Uterus (tissue), 4 donors: ENCODE results near the gene TAS2R7. TPM values are rescaled to one million over a fixed set of nuclear protein-coding genes. Genes with fewer than 3 reads are reported as not detected.

Experiments
- DNase-seq, 2 donors: peaks; one replicate each; pipeline ENCODE4 v3.0.0-alpha.2; 2019 to 2020
- H3K27ac ChIP-seq, 2 donors: fragments of 200-600 bp; sonication (generic); 1 replicate in 1 of 2; 2 replicates in 1 of 2; pipeline ENCODE4 v1.5.1; 2016 to 2018
- H3K27me3 ChIP-seq, 2 donors: fragments of 200-600 bp; sonication (generic); one replicate each; pipeline ENCODE4 v1.5.1; 2018 to 2019; ENCODE audit warnings: control low read depth in 1 of 2
- H3K36me3 ChIP-seq, 2 donors: fragments of 200-600 bp; sonication (generic); one replicate each; pipeline ENCODE4 v1.5.1; 2019; ENCODE audit warnings: control low read depth in 1 of 2
- H3K4me1 ChIP-seq, 2 donors: fragments of 200-600 bp; sonication (generic); one replicate each; pipeline ENCODE4 v1.5.1; 2018 to 2019; ENCODE audit warnings: control low read depth in 1 of 2
- H3K4me3 ChIP-seq, 2 donors: fragments of 200-600 bp; sonication (generic); 1 replicate in 1 of 2; 2 replicates in 1 of 2; pipeline ENCODE4 v1.5.1; 2018 to 2019; ENCODE audit warnings: mild to moderate bottlenecking in 1 of 2
- H3K9me3 ChIP-seq, 2 donors: fragments of 200-600 bp; sonication (generic); one replicate each; pipeline ENCODE4 v1.5.1; 2019; ENCODE audit warnings: control low read depth in 1 of 2
- POLR2A ChIP-seq, 2 donors: fragments of 450-650 bp; IDR thresholded peaks; one replicate each; pipeline ENCODE4 v1.6.1; 2016; ENCODE audit warnings: antibody characterized with exemption in 2 of 2, mild to moderate bottlenecking in 1 of 2, moderate library complexity in 1 of 2
- intact Hi-C: fragments of 100-400 bp; cut with DNase I; formaldehyde crosslinking; loops from one replicate; pipeline ENCODE4 v1.15.1; 2023; ENCODE audit warnings: low total_unique reads
- total RNA-seq, 4 donors: library from RNA; depleted of rRNA in 3 of 4; stranded (reverse); fragments of >200 nt in 3 of 4; gene quantifications; one replicate each; pipeline versions ENCODE4 v1.1.0 to v1.2.4, GENCODE V29; 2014 to 2023
- TF ChIP-seq, protein P1 (sequence below), 4 experiments: fragments of 200-600 bp in 2 of 4; fragments of 450-650 bp in 2 of 4; sonication (generic) in 2 of 4; IDR thresholded peaks; one replicate each; pipeline ENCODE4 v1.5.1; 2016 to 2019; ENCODE audit warnings: antibody characterized with exemption in 4 of 4, mild to moderate bottlenecking in 2 of 4, moderate library complexity in 1 of 4
- donor health status: DM: yes; HTN: yes; CAD: no.

The TAS2R7 gene
- total RNA-seq, 4 donors from 2014 or later = 0.28 TPM; not detected in 3

DNA sequence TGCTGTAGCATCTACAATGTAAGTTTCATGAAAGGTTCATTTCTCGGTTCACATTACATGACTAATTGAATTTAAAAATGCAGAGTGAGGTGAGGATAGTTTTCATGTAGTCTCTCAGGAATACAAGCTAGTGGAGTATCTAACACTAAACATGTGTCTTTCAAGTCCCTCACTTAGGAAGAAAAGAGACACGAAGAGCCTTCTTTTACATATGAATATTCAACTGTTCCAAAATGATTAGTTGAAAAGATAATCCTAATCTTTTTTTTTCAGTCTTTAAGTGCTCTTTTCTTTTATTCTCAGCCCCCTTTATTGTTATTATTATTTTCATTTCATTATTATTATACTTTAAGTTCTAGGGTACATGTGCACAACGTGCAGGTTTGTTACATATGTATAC lies 36.0 kb upstream of the TAS2R7 start:
- TF ChIP-seq, protein P1, sequence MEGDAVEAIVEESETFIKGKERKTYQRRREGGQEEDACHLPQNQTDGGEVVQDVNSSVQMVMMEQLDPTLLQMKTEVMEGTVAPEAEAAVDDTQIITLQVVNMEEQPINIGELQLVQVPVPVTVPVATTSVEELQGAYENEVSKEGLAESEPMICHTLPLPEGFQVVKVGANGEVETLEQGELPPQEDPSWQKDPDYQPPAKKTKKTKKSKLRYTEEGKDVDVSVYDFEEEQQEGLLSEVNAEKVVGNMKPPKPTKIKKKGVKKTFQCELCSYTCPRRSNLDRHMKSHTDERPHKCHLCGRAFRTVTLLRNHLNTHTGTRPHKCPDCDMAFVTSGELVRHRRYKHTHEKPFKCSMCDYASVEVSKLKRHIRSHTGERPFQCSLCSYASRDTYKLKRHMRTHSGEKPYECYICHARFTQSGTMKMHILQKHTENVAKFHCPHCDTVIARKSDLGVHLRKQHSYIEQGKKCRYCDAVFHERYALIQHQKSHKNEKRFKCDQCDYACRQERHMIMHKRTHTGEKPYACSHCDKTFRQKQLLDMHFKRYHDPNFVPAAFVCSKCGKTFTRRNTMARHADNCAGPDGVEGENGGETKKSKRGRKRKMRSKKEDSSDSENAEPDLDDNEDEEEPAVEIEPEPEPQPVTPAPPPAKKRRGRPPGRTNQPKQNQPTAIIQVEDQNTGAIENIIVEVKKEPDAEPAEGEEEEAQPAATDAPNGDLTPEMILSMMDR (IDR thresholded peaks at IDR 0.05) = no peak
- no peak for TF ChIP-seq POLR2A (IDR thresholded peaks at IDR 0.05)
- intact Hi-C loops = no loop called here
- no peaks in the 10 kb centered on the region for H3K27me3 ChIP-seq
- DNase-seq = no peak
- H3K27ac ChIP-seq = no peak overlapping the region
- no peak overlapping the region for H3K4me3 ChIP-seq
- no peaks in the 10 kb centered on the region for H3K9me3 ChIP-seq
- no peaks in the 10 kb centered on the region for H3K4me1 ChIP-seq
- H3K36me3 ChIP-seq = no peaks in the 10 kb centered on the region

DNA sequence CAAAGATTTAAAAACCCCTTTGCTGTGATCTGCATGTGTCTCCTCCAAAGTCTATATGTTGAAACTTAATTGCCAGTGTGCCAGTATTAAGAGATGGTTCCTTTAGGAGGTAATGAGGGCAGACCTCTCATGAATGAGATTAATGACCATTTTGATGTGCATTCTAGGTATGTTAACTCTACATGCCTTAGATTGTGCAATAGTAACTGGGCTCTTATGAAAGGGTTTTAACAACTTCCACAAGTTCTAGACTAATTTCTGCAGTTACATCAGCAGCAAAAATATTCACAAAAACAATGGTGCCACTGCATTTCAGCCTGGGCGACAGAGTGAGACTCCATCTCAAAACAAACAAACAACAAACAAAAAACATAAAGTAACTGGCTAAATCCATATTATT lies 27.6 kb upstream of the TAS2R7 start:
- intact Hi-C loops = no loop called here
- no peaks in the 10 kb centered on the region for H3K9me3 ChIP-seq

DNA sequence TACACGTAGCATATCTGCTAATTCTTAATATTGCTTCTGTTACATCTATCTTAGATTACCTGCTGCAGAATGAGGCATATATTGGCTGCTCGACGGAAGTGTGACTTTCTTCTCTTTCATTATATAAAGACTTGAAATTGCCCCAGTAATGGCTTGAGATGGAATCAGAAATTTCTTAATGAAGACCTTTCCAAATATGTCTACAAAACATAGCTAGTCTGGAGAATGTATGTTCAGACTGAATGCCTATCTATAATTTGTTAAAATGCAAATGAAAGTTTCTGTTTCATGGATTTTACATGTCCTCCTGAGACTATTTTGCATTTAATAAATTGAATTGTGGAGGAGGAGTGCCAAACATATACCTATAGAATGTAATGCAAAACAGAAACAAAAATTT lies 23.8 kb upstream of the TAS2R7 start, which contains the start of gene TAS2R10:
Gene TAS2R10, minus strand, starts transcription at position 101 of the 400 bp plus-strand sequence. Its CDS starts 89 bp downstream, at position 12.
- H3K36me3 ChIP-seq = no peaks in the 10 kb centered on the region
- H3K27me3 ChIP-seq = no peaks in the 10 kb centered on the region
- no peak within 1 kb of the TSS for H3K4me3 ChIP-seq
- H3K4me1 ChIP-seq = no peaks in the 10 kb centered on the region
- TF ChIP-seq, protein P1 (IDR thresholded peaks at IDR 0.05) = no peak
- TF ChIP-seq POLR2A (IDR thresholded peaks at IDR 0.05) = no peak
- H3K27ac ChIP-seq = no peak within 1 kb of the TSS
- H3K9me3 ChIP-seq = no peaks in the 10 kb centered on the region
- no peak for DNase-seq
- intact Hi-C loops = no loop called here

More for the DNA sequence above, 27.6 kb upstream of the TAS2R7 start:
- TF ChIP-seq POLR2A (IDR thresholded peaks at IDR 0.05) = no peak
- TF ChIP-seq, protein P1 (IDR thresholded peaks at IDR 0.05) = no peak
- Histone ChIP-seq H3K4me3 (no peak overlapping the region), H3K4me1 (no peaks in the 10 kb centered on the region), H3K27ac (no peak overlapping the region), H3K36me3 (no peaks in the 10 kb centered on the region), H3K27me3 (no peaks in the 10 kb centered on the region)
- DNase-seq = no peak

DNA sequence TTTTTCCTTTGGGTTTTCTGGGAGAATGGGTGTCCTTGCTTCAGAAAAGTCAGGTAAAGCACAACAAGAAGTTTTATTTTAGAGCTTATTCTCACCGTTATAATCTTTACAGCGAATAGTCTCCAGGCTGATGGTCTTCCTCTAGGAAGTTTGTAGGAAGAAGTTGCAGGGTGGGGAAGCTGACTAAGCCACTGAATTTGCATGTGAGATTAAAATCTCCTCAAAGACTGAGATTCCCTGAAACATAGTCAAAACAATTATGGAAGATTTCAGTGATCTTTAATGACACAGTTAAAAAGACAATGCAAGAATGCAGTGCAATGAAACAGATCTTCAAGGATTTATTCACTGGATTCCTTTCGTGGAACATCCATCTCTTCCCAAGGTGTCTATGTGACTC lies 22.5 kb upstream of the TAS2R7 start:
- H3K4me3 ChIP-seq = no peak overlapping the region
- no peaks in the 10 kb centered on the region for H3K4me1 ChIP-seq
- intact Hi-C loops = no loop called here
- H3K27me3 ChIP-seq = no peaks in the 10 kb centered on the region
- no peak for DNase-seq
- TF ChIP-seq, protein P1 (IDR thresholded peaks at IDR 0.05) = no peak
- no peak for TF ChIP-seq POLR2A (IDR thresholded peaks at IDR 0.05)
- no peaks in the 10 kb centered on the region for H3K36me3 ChIP-seq
- H3K9me3 ChIP-seq = no peaks in the 10 kb centered on the region
- no peak overlapping the region for H3K27ac ChIP-seq

DNA sequence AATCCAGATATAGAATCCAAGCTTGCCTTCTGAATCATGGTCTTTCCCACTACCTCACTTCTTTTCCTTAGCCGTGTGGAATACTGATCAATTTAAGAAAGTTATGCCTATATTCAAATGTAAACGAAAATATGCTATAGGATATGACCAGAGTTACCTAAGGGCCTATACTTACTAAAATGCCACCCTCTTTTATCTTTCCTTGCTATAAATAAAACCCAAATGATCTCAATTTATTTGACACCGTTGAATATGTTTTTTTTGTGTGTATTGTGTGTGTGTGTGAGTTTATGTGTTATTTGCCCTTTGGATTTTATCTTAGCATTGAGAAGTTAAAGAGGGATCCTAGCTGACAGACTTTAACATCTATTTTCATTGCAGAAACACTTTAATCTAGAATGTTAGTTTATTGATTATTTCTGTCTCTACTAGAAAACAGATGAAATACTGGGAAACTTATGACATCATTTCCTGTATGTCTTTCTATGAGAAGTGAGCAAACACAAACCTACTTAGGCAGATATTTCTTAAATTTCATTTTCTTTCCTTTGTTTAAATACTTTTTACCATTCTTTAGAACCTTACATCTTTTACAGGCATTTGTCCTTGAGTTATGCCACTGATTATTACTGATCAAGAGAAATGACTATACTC lies 9.6 kb upstream of the TAS2R7 start:
- Histone ChIP-seq H3K9me3 (no peaks in the 10 kb centered on the region), H3K4me3 (no peak overlapping the region), H3K36me3 (no peaks in the 10 kb centered on the region), H3K27me3 (no peaks in the 10 kb centered on the region), H3K4me1 (no peaks in the 10 kb centered on the region), H3K27ac (no peak overlapping the region)
- no peak for TF ChIP-seq POLR2A (IDR thresholded peaks at IDR 0.05)
- TF ChIP-seq, protein P1 (IDR thresholded peaks at IDR 0.05) = no peak
- intact Hi-C loops = no loop called here
- no peak for DNase-seq
